GM23338 (cell line): ENCODE results near the gene RAB9A. TPM values are rescaled to one million over a fixed set of nuclear protein-coding genes. Genes with fewer than 3 reads are reported as not detected.

ENCODE experiments used
- ATAC-seq: fragments of 200-7000 bp; cut with Tn5 transposase; 3 replicates; pipeline ENCODE4 v1.9.1; 2020
- DNase-seq: peaks from one replicate; pipeline ENCODE4 v3.0.0-alpha.2; 2015; ENCODE audit warnings: low spot score
- H2AFZ ChIP-seq: fragments of 200-600 bp; sonication (generic); 2 replicates; pipeline ENCODE4 v1.8.0; 2016; ENCODE audit warnings: antibody characterized with exemption, mild to moderate bottlenecking, moderate library complexity
- H3F3A ChIP-seq: fragments of 200-600 bp; sonication (generic); replicated peaks from 2 replicates; pipeline ENCODE4 v1.8.0; 2017; ENCODE audit warnings: antibody characterized with exemption, mixed run types, low read depth
- H3K27ac ChIP-seq: fragments of 200-600 bp; sonication (generic); 2 replicates; pipeline ENCODE4 v1.6.1; 2016; ENCODE audit warnings: low read depth
- H3K27me3 ChIP-seq: fragments of 200-600 bp; sonication (generic); 2 replicates; pipeline ENCODE4 v1.8.0; 2016; ENCODE audit warnings: mild to moderate bottlenecking, mixed run types, moderate library complexity; ENCODE audit not compliant: insufficient read depth
- H3K36me3 ChIP-seq: fragments of 200-600 bp; sonication (generic); 2 replicates; pipeline ENCODE4 v1.8.0; 2016; ENCODE audit warnings: mild to moderate bottlenecking; ENCODE audit not compliant: insufficient read depth
- H3K4me1 ChIP-seq: fragments of 200-600 bp; sonication (generic); 2 replicates; pipeline ENCODE4 v1.8.0; 2016; ENCODE audit warnings: mild to moderate bottlenecking, moderate library complexity; ENCODE audit not compliant: insufficient read depth
- H3K4me2 ChIP-seq: fragments of 200-600 bp; sonication (generic); 2 replicates; pipeline ENCODE4 v1.7.1; 2017; ENCODE audit warnings: mixed run types
- H3K4me3 ChIP-seq: fragments of 200-600 bp; sonication (generic); 2 replicates; pipeline ENCODE4 v1.6.1; 2016; ENCODE audit warnings: mixed run types
- H3K79me2 ChIP-seq: fragments of 200-600 bp; sonication (generic); replicated peaks from 2 replicates; pipeline ENCODE4 v1.8.0; 2017; ENCODE audit warnings: mild to moderate bottlenecking; ENCODE audit not compliant: insufficient read depth
- H3K9me2 ChIP-seq: fragments of 200-600 bp; sonication (generic); 2 replicates; pipeline ENCODE4 v1.8.0; 2017; ENCODE audit not compliant: insufficient read depth
- H4K20me1 ChIP-seq: fragments of 200-600 bp; sonication (generic); replicated peaks from 2 replicates; pipeline ENCODE4 v1.8.0; 2017; ENCODE audit warnings: mild to moderate bottlenecking; ENCODE audit not compliant: insufficient read depth
- H3K27ac Mint-ChIP-seq: 2 replicates; pipeline ENCODE4 v1.8.0; 2020; ENCODE audit warnings: inconsistent platforms, mild to moderate bottlenecking, moderate library complexity, mixed read lengths
- H3K27me3 Mint-ChIP-seq: 3 replicates; pipeline ENCODE4 v1.8.0; 2022; ENCODE audit warnings: low read depth, mild to moderate bottlenecking, moderate library complexity, mixed read lengths, inconsistent platforms; ENCODE audit not compliant: insufficient read depth, poor library complexity
- H3K36me3 Mint-ChIP-seq: 3 replicates; pipeline ENCODE4 v1.8.0; 2021; ENCODE audit warnings: low read depth, mild to moderate bottlenecking, inconsistent platforms, moderate library complexity, mixed read lengths
- H3K4me1 Mint-ChIP-seq: 3 replicates; pipeline ENCODE4 v1.8.0; 2020; ENCODE audit warnings: mild to moderate bottlenecking, inconsistent platforms, mixed read lengths
- H3K4me3 Mint-ChIP-seq: 3 replicates; pipeline ENCODE4 v1.8.0; 2021; ENCODE audit warnings: moderate library complexity, mild to moderate bottlenecking, inconsistent platforms, mixed read lengths
- H3K9me3 Mint-ChIP-seq: 3 replicates; pipeline ENCODE4 v1.8.0; 2020; ENCODE audit warnings: moderate library complexity, mild to moderate bottlenecking, inconsistent platforms, mixed read lengths
- CREB1 ChIP-seq: fragments of 250-450 bp; sonication (Bioruptor Pico); IDR thresholded peaks from 2 replicates; pipeline ENCODE4 v1.5.0; 2020; ENCODE audit warnings: low read depth, mild to moderate bottlenecking, moderate library complexity
- CTCF ChIP-seq, 2 experiments: fragments of 200-600 bp in 1 of 2; sonication (generic) in 1 of 2; conservative IDR thresholded peaks; 2 replicates each; pipeline versions ENCODE4 v1.5.1 to v1.6.1; 2016 to 2017; ENCODE audit warnings: antibody characterized with exemption in 2 of 2, low read depth in 2 of 2, mild to moderate bottlenecking in 2 of 2, moderate library complexity in 1 of 2
- ETS1 ChIP-seq: IDR thresholded peaks from 2 replicates; pipeline ENCODE4 v1.6.1; 2016; ENCODE audit warnings: antibody characterized with exemption
- EZH2 ChIP-seq: fragments of 200-600 bp; sonication (generic); IDR thresholded peaks from one replicate; pipeline ENCODE4 v1.8.0; 2017; ENCODE audit warnings: antibody characterized with exemption, mild to moderate bottlenecking, low read depth; ENCODE audit not compliant: unreplicated experiment
- EZH2phosphoT487 ChIP-seq: fragments of 200-600 bp; sonication (generic); IDR thresholded peaks from one replicate; pipeline ENCODE4 v1.8.1; 2018; ENCODE audit warnings: antibody characterized with exemption; ENCODE audit not compliant: unreplicated experiment
- JUNB ChIP-seq: IDR thresholded peaks from one replicate; pipeline ENCODE4 v1.6.1; 2016; ENCODE audit warnings: antibody characterized with exemption; ENCODE audit not compliant: unreplicated experiment
- NANOG ChIP-seq: IDR thresholded peaks from 2 replicates; pipeline ENCODE4 v1.6.1; 2016; ENCODE audit warnings: antibody characterized with exemption, borderline replicate concordance
- POLR2AphosphoS5 ChIP-seq: IDR thresholded peaks from 2 replicates; pipeline ENCODE4 v1.6.1; 2016; ENCODE audit warnings: antibody characterized with exemption, low read depth
- REST ChIP-seq: IDR thresholded peaks from one replicate; pipeline ENCODE4 v1.6.1; 2018; ENCODE audit warnings: antibody characterized with exemption; ENCODE audit not compliant: unreplicated experiment
- STAT1 ChIP-seq: IDR thresholded peaks from one replicate; pipeline ENCODE4 v1.6.1; 2016; ENCODE audit warnings: antibody characterized with exemption; ENCODE audit not compliant: unreplicated experiment
- ZNF114 ChIP-seq: fragments of 250-450 bp; sonication (Bioruptor Pico); IDR thresholded peaks from 2 replicates; pipeline ENCODE4 v1.5.0; 2020; ENCODE audit warnings: mild to moderate bottlenecking, moderate library complexity
- ZNF331 ChIP-seq: fragments of 250-450 bp; sonication (Bioruptor Pico); IDR thresholded peaks from 2 replicates; pipeline ENCODE4 v1.5.0; 2020; ENCODE audit warnings: low read depth, mild to moderate bottlenecking, moderate library complexity
- ZNF462 ChIP-seq: fragments of 250-450 bp; sonication (Bioruptor Pico); IDR thresholded peaks from 2 replicates; pipeline ENCODE4 v1.5.0; 2020; ENCODE audit warnings: mild to moderate bottlenecking, moderate library complexity
- polyA plus RNA-seq: library from polyadenylated mRNA; unstranded; fragments of >200 nt; fragmentation: Nextera tagmentation; extraction: Ambion mirVana; gene quantifications from 2 replicates; pipeline ENCODE4 v1.2.1, GENCODE V29; 2016
- total RNA-seq: library from RNA; depleted of rRNA; stranded (reverse); fragments of >200 nt; shearing (Covaris generic); gene quantifications from 2 replicates; pipeline ENCODE4 v1.2.3, GENCODE V29; 2014

RAB9A gene
- total and polyA plus RNA-seq, 2 experiments from 2014 or later = 43.3 to 45.1 TPM

GRCh38 chrX:13645464-13646153 lies 43.3 kb upstream of the RAB9A start:
- Histone ChIP-seq H3F3A (no peaks in the 10 kb centered on the region), H3K4me3 (no peak overlapping the region), H3K79me2 (no peaks in the 10 kb centered on the region), H3K4me1 (no peaks in the 10 kb centered on the region), H4K20me1 (no peaks in the 10 kb centered on the region), H3K27ac (0 out of 2 replicates have a peak overlapping the region, but pooled peaks have one; percentile 55), H3K4me2 (no peak overlapping the region), H3K27me3 (no peaks in the 10 kb centered on the region), H3K36me3 (no peaks in the 10 kb centered on the region), H2AFZ (peak overlapping the region; percentile 69), H3K9me2 (no peaks in the 10 kb centered on the region)
- Mint-ChIP-seq H3K27me3 (no peaks in the 10 kb centered on the region), H3K27ac (peak overlapping the region; percentile 79), H3K4me1 (peaks cover 8% of the 10 kb centered on the region; the same call in 2 of the 3 replicates), H3K36me3 (no peaks in the 10 kb centered on the region), H3K9me3 (no peaks in the 10 kb centered on the region), H3K4me3 (no peak overlapping the region)
- ATAC-seq = no peak; the same call in 2 of the 3 replicates
- TF ChIP-seq ZNF331 (CRISPR knock-in tag) (no peak), CREB1 (CRISPR knock-in tag) (no peak), CTCF (conservative IDR thresholded peaks at IDR 0.05; ENCODE audit: low read depth in 2 of 2) (no peak), ETS1 (no peak), EZH2phosphoT487 (no peak), JUNB (no peak), REST (no peak), POLR2AphosphoS5 (no peak), ZNF462 (no peak), NANOG (no peak), EZH2 (no peak), ZNF114 (CRISPR knock-in tag) (no peak), STAT1 (no peak)
- no peak for DNase-seq
